GM21390 (cell line): Measurements from ENCODE around the gene F8A2.
"Not testable (repeated sequence)": the region's sequence is repeated elsewhere in the genome, so short reads cannot be mapped to it uniquely, and the experiment has no call there.

ENCODE experiments used
- ATAC-seq: cut with Tn5 transposase; IDR thresholded peaks from one replicate; pipeline ENCODE4 v1.9.1; 2021; ENCODE audit not compliant: unreplicated experiment

F8A2 gene

GRCh38 chrX:155381843-155382528 lies at the start of gene F8A2:
Gene F8A2 (plus strand): TSS chrX:155382095. CDS start chrX:155382115, 20 bp downstream.
- peak; percentile 77 for ATAC-seq

GRCh38 chrX:155333544-155334100 lies 48.3 kb upstream of the F8A2 start:
- no peak for ATAC-seq

GRCh38 chrX:155334486-155335336 lies 47.2 kb upstream of the F8A2 start, which contains the start of gene CLIC2:
Gene CLIC2 (minus strand): TSS chrX:155334614. CDS start chrX:155334427, 187 bp downstream.
- ATAC-seq, result peak; percentile 76

GRCh38 chrX:155335337-155335712 lies 46.6 kb upstream of the F8A2 start:
- ATAC-seq, result not testable (repeated sequence)

- ATAC-seq, result not testable (repeated sequence)
Measured at GRCh38 chrX:155345689-155346088, 36.2 kb upstream of the F8A2 start.

- not testable (repeated sequence) for ATAC-seq
Measured at GRCh38 chrX:155349448-155349847, 32.4 kb upstream of the F8A2 start.

- not testable (repeated sequence) for ATAC-seq
Measured at GRCh38 chrX:155363712-155364111, 18.2 kb upstream of the F8A2 start.

GRCh38 chrX:155373777-155374458 lies 8.0 kb upstream of the F8A2 start:
- peak; percentile 48 for ATAC-seq

- ATAC-seq, result not testable (repeated sequence)
Measured at GRCh38 chrX:155379802-155380201, 2.1 kb upstream of the F8A2 start.

GRCh38 chrX:155382529-155382967 lies 653 bp downstream of the F8A2 start:
- ATAC-seq, result peak; percentile 54

- no peak for ATAC-seq
Measured at GRCh38 chrX:155389634-155390033, 7.7 kb downstream of the F8A2 start.

GRCh38 chrX:155394747-155395276 lies 12.9 kb downstream of the F8A2 start:
- ATAC-seq, result not testable (repeated sequence)

GRCh38 chrX:155406429-155406828 lies 24.5 kb downstream of the F8A2 start:
- ATAC-seq, result no peak

GRCh38 chrX:155417769-155418168 lies 35.9 kb downstream of the F8A2 start:
- no peak for ATAC-seq
